ENCODE data around the gene RBL2.

GRCh38 chr16:53445534-53445933, 11.3 kb downstream of the RBL2 start:
- no peak for TF ChIP-seq CTCF (IDR thresholded peaks at IDR 0.05)
- no peak for TF ChIP-seq POLR2A (IDR thresholded peaks at IDR 0.05)
